RWPE1 (cell line): ENCODE results near the gene PJA2.

Experiments used
- CTCF ChIA-PET: fragments of 350-600 bp; sonication (Branson Sonifier 250); formaldehyde crosslinking; extraction: SDS; loops from one replicate; lab custom pipeline; 2021; lab: Yijun Ruan, JAX
- POLR2A ChIA-PET: fragments of 400-600 bp; formaldehyde crosslinking; extraction: SDS; loops from one replicate; lab custom pipeline; 2020; ENCODE audit warnings: antibody characterized with exemption; ENCODE audit not compliant: low non-redundant PET; lab: Yijun Ruan, JAX
- DNase-seq: peaks from one replicate; pipeline ENCODE4 v3.0.0; 2012; ENCODE audit warnings: low spot score
- H3K27ac ChIP-seq: fragments of 450-650 bp; 2 replicates; pipeline ENCODE4 v1.5.1; 2017
- CTCF ChIP-seq: fragments of 450-650 bp; conservative IDR thresholded peaks from 2 replicates; pipeline ENCODE4 v1.5.1; 2017; ENCODE audit warnings: low read depth, mild to moderate bottlenecking

The PJA2 gene

GRCh38 chr5:109310315-109310714, 99.5 kb downstream of the PJA2 start:
- no peak overlapping the region for H3K27ac ChIP-seq
- ChIA-PET POLR2A (no interaction called here), CTCF (interaction anchor here (0.6 to 0.9 kb wide), 3 partner anchors 22 to 1171 kb away, joined by 3 to 5 read pairs (median 4); no protein-coding TSS in a partner anchor)
- no peak for TF ChIP-seq CTCF
- DNase-seq: no peak

- ChIA-PET CTCF (interaction anchor here (0.9 kb wide), 1 partner anchor 303 kb away, joined by 4 read pairs; no protein-coding TSS in a partner anchor), POLR2A (no interaction called here)
- no peak for DNase-seq
- H3K27ac ChIP-seq: no peak overlapping the region
- no peak for TF ChIP-seq CTCF
These were observed 100.3 kb downstream of the PJA2 start for GRCh38 chr5:109309326-109310063.

GRCh38 chr5:109307951-109308350, 101.8 kb downstream of the PJA2 start:
- DNase-seq: no peak
- no peak overlapping the region for H3K27ac ChIP-seq
- CTCF ChIA-PET: no interaction called here
- TF ChIP-seq CTCF: no peak
- POLR2A ChIA-PET: no interaction called here

- no peak for DNase-seq
- ChIA-PET CTCF (interaction anchor here (0.6 kb wide), 1 partner anchor 73 kb away, joined by 3 read pairs; no protein-coding TSS in a partner anchor), POLR2A (no interaction called here)
- no peak for TF ChIP-seq CTCF
- no peak overlapping the region for H3K27ac ChIP-seq
These were observed 102.3 kb downstream of the PJA2 start for GRCh38 chr5:109307456-109307855.

- POLR2A ChIA-PET: no interaction called here
- DNase-seq: no peak
- no peak for TF ChIP-seq CTCF
- H3K27ac ChIP-seq: no peak overlapping the region
- CTCF ChIA-PET: interaction anchor here (0.7 kb wide), 1 partner anchor 663 kb away, joined by 4 read pairs; no protein-coding TSS in a partner anchor
These were observed 104.4 kb downstream of the PJA2 start for GRCh38 chr5:109305352-109305751.

- CTCF ChIA-PET: interaction anchor here (0.6 to 0.7 kb wide), 2 partner anchors 152 to 846 kb away, joined by 3 to 4 read pairs; no protein-coding TSS in a partner anchor
- POLR2A ChIA-PET: no interaction called here
- DNase-seq: no peak
- no peak overlapping the region for H3K27ac ChIP-seq
- no peak for TF ChIP-seq CTCF
These were observed 105.5 kb downstream of the PJA2 start for GRCh38 chr5:109304309-109304708.
